ENCODE results near the gene NEAT1. TPM values are rescaled to one million over a fixed set of nuclear protein-coding genes. Genes with fewer than 3 reads are reported as not detected.

NEAT1 gene
- total and polyA plus RNA-seq, 9 of the 15 experiments (the other 6 are each of a cell fraction or from before 2014, with no cell fraction given) = 20.1 to 389 (median 62.8) TPM

DNA sequence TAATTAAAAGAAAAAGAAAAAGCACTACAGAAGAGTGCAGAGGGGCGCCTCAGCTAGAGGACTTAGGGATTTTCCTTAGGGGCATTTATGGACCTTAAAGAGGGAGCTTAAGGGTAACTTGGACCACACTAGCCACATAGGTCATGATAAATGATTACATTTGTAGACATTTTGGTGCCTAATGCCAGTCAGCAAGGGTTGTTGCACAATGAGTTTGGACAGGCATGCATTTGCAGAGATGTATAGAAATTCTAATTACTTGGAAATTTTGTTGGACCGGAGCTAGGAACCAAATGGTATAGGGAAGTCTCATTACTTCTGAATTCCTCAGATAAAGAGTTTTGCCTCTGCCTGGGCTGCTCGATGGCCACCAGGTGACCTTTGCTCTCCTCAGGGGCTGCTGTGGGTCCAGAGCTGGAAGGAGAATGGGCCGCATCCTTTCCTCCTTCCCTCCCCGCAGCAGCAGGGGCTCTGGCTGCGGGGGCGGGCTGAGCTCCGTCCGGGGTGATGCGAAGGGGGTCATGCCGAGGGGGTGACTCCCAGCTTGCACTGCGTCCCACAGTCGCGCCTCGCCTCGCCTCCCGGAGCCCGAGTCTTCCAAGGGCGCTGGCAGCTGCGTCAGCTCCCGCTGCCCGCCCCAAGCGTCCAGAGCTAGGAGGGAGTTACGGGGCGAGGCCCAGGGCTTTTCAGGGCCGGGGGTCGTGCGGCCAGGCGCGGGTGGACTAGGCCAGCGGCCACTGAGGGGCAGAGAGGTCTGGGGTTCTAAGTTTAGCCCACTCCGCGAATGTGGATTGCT, 56.0 kb downstream of the NEAT1 start (continued):
- TF ChIP-seq, protein P1, sequence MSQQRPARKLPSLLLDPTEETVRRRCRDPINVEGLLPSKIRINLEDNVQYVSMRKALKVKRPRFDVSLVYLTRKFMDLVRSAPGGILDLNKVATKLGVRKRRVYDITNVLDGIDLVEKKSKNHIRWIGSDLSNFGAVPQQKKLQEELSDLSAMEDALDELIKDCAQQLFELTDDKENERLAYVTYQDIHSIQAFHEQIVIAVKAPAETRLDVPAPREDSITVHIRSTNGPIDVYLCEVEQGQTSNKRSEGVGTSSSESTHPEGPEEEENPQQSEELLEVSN (IDR thresholded peaks at IDR 0.05; ENCODE audit: borderline replicate concordance in 1 of 2, extremely low read depth in 1 of 2, insufficient read depth in 1 of 2, insufficient read length in 1 of 2, low read depth in 1 of 2, low read length in 1 of 2, poor library complexity in 1 of 2, severe bottlenecking in 1 of 2) = peak; percentile 54 to 75
- TF ChIP-seq PHF21A (IDR thresholded peaks at IDR 0.05; ENCODE audit: borderline replicate concordance, low read depth) (no peak), ZNF77 (CRISPR knock-in tag; IDR thresholded peaks at IDR 0.05) (no peak), ZNF766 (CRISPR knock-in tag; conservative IDR thresholded peaks at IDR 0.05) (peak; percentile 69), CSDE1 (IDR thresholded peaks at IDR 0.05) (no peak), PCBP2 (IDR thresholded peaks at IDR 0.05; ENCODE audit: low read depth, low read length, poor library complexity, severe bottlenecking) (no peak), ZNF184 (CRISPR knock-in tag; IDR thresholded peaks at IDR 0.05) (no peak), NCOA6 (IDR thresholded peaks at IDR 0.05) (no peak), HDAC6 (IDR thresholded peaks at IDR 0.05; ENCODE audit: low read depth, low read length) (no peak), RFX1 (IDR thresholded peaks at IDR 0.05) (no peak), CREM (IDR thresholded peaks at IDR 0.05; ENCODE audit: low read depth) (peak; percentile 85), CCNT2 (IDR thresholded peaks at IDR 0.05; ENCODE audit: borderline replicate concordance, extremely low read depth, insufficient read length, low read depth, low read length) (peak; percentile 65), NBN (IDR thresholded peaks at IDR 0.05; ENCODE audit: low read depth) (no peak), ZNF79 (CRISPR knock-in tag; IDR thresholded peaks at IDR 0.05; ENCODE audit: low read depth) (no peak), BDP1 (IDR thresholded peaks at IDR 0.05; ENCODE audit: insufficient read depth, insufficient read length) (no peak)
- TF ChIP-seq, protein P2, sequence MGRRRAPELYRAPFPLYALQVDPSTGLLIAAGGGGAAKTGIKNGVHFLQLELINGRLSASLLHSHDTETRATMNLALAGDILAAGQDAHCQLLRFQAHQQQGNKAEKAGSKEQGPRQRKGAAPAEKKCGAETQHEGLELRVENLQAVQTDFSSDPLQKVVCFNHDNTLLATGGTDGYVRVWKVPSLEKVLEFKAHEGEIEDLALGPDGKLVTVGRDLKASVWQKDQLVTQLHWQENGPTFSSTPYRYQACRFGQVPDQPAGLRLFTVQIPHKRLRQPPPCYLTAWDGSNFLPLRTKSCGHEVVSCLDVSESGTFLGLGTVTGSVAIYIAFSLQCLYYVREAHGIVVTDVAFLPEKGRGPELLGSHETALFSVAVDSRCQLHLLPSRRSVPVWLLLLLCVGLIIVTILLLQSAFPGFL (CRISPR knock-in tag; IDR thresholded peaks at IDR 0.05) = no peak
- TF ChIP-seq, protein P3, sequence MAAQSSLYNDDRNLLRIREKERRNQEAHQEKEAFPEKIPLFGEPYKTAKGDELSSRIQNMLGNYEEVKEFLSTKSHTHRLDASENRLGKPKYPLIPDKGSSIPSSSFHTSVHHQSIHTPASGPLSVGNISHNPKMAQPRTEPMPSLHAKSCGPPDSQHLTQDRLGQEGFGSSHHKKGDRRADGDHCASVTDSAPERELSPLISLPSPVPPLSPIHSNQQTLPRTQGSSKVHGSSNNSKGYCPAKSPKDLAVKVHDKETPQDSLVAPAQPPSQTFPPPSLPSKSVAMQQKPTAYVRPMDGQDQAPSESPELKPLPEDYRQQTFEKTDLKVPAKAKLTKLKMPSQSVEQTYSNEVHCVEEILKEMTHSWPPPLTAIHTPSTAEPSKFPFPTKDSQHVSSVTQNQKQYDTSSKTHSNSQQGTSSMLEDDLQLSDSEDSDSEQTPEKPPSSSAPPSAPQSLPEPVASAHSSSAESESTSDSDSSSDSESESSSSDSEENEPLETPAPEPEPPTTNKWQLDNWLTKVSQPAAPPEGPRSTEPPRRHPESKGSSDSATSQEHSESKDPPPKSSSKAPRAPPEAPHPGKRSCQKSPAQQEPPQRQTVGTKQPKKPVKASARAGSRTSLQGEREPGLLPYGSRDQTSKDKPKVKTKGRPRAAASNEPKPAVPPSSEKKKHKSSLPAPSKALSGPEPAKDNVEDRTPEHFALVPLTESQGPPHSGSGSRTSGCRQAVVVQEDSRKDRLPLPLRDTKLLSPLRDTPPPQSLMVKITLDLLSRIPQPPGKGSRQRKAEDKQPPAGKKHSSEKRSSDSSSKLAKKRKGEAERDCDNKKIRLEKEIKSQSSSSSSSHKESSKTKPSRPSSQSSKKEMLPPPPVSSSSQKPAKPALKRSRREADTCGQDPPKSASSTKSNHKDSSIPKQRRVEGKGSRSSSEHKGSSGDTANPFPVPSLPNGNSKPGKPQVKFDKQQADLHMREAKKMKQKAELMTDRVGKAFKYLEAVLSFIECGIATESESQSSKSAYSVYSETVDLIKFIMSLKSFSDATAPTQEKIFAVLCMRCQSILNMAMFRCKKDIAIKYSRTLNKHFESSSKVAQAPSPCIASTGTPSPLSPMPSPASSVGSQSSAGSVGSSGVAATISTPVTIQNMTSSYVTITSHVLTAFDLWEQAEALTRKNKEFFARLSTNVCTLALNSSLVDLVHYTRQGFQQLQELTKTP (IDR thresholded peaks at IDR 0.05; ENCODE audit: low read depth in 1 of 2, partially characterized antibody in 2 of 2) = no peak
- TF ChIP-seq, protein P4, sequence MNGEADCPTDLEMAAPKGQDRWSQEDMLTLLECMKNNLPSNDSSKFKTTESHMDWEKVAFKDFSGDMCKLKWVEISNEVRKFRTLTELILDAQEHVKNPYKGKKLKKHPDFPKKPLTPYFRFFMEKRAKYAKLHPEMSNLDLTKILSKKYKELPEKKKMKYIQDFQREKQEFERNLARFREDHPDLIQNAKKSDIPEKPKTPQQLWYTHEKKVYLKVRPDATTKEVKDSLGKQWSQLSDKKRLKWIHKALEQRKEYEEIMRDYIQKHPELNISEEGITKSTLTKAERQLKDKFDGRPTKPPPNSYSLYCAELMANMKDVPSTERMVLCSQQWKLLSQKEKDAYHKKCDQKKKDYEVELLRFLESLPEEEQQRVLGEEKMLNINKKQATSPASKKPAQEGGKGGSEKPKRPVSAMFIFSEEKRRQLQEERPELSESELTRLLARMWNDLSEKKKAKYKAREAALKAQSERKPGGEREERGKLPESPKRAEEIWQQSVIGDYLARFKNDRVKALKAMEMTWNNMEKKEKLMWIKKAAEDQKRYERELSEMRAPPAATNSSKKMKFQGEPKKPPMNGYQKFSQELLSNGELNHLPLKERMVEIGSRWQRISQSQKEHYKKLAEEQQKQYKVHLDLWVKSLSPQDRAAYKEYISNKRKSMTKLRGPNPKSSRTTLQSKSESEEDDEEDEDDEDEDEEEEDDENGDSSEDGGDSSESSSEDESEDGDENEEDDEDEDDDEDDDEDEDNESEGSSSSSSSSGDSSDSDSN (IDR thresholded peaks at IDR 0.05; ENCODE audit: borderline replicate concordance in 1 of 2, low read depth in 2 of 2, low read length in 2 of 2) = 0 out of 4 replicates have a peak, but pooled peaks of 1 of the 2 experiments have one; percentile 34

All from K562 (cell line).